Measurements from ENCODE around the gene NUDCD3.

DNA sequence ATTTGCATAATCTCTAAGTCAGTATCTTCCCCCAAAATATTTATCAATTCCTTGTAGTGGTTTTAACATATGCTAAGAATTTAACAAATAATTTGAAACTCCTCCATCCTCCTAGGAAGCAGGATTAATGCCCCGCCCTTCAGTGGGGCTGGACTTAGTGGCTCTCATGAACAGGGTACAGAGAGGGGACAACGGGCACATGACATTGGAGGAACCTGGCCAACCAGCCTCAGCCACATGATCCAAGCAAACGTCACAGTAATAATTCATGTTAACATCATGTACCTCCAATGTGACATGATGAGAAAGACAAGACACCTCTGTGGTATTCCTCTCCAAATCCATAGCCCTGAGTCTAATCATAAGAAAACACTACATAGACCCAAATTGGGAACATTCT, 50.5 kb downstream of the NUDCD3 start:
- TF ChIP-seq, protein P1, sequence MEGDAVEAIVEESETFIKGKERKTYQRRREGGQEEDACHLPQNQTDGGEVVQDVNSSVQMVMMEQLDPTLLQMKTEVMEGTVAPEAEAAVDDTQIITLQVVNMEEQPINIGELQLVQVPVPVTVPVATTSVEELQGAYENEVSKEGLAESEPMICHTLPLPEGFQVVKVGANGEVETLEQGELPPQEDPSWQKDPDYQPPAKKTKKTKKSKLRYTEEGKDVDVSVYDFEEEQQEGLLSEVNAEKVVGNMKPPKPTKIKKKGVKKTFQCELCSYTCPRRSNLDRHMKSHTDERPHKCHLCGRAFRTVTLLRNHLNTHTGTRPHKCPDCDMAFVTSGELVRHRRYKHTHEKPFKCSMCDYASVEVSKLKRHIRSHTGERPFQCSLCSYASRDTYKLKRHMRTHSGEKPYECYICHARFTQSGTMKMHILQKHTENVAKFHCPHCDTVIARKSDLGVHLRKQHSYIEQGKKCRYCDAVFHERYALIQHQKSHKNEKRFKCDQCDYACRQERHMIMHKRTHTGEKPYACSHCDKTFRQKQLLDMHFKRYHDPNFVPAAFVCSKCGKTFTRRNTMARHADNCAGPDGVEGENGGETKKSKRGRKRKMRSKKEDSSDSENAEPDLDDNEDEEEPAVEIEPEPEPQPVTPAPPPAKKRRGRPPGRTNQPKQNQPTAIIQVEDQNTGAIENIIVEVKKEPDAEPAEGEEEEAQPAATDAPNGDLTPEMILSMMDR (conservative IDR thresholded peaks at IDR 0.05 in 1 of 2, IDR thresholded peaks at IDR 0.05 in 1 of 2; ENCODE audit: extremely low read depth in 1 of 2, insufficient read depth in 1 of 2, low read depth in 1 of 2, low read length in 2 of 2), result no peak
- no peak for TF ChIP-seq EZH2 (IDR thresholded peaks at IDR 0.05; ENCODE audit: borderline replicate concordance, low read length)
